ENCODE measurements around the gene FBXW7. TPM values are rescaled to one million over a fixed set of nuclear protein-coding genes. Genes with fewer than 3 reads are reported as not detected.

Gene FBXW7
- total and polyA plus RNA-seq, 2 of the 8 experiments (the other 6 are each of a cell fraction or from before 2014, with no cell fraction given) = 6.0 to 26.7 TPM

DNA sequence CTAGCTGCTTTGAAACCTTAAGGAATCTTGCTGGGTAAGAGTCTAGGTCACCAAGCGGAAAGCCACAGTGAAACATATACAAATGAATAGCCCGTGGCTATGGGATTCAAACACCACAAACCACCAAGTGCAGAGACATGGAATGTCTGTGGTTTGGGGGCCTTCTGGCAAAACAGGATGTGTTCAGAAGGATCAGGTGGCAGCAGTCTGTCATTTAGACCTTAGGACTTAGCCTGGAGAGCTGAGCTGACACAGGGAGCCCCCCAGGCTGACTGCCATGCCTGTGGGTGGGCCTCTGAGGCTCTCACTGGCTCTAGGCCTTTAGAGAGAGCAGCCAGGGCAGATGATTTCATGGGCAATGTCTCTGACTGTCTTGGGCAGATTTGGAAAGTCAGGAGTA, 225.6 kb downstream of the FBXW7 start (continued):
- TF ChIP-seq, protein P1, sequence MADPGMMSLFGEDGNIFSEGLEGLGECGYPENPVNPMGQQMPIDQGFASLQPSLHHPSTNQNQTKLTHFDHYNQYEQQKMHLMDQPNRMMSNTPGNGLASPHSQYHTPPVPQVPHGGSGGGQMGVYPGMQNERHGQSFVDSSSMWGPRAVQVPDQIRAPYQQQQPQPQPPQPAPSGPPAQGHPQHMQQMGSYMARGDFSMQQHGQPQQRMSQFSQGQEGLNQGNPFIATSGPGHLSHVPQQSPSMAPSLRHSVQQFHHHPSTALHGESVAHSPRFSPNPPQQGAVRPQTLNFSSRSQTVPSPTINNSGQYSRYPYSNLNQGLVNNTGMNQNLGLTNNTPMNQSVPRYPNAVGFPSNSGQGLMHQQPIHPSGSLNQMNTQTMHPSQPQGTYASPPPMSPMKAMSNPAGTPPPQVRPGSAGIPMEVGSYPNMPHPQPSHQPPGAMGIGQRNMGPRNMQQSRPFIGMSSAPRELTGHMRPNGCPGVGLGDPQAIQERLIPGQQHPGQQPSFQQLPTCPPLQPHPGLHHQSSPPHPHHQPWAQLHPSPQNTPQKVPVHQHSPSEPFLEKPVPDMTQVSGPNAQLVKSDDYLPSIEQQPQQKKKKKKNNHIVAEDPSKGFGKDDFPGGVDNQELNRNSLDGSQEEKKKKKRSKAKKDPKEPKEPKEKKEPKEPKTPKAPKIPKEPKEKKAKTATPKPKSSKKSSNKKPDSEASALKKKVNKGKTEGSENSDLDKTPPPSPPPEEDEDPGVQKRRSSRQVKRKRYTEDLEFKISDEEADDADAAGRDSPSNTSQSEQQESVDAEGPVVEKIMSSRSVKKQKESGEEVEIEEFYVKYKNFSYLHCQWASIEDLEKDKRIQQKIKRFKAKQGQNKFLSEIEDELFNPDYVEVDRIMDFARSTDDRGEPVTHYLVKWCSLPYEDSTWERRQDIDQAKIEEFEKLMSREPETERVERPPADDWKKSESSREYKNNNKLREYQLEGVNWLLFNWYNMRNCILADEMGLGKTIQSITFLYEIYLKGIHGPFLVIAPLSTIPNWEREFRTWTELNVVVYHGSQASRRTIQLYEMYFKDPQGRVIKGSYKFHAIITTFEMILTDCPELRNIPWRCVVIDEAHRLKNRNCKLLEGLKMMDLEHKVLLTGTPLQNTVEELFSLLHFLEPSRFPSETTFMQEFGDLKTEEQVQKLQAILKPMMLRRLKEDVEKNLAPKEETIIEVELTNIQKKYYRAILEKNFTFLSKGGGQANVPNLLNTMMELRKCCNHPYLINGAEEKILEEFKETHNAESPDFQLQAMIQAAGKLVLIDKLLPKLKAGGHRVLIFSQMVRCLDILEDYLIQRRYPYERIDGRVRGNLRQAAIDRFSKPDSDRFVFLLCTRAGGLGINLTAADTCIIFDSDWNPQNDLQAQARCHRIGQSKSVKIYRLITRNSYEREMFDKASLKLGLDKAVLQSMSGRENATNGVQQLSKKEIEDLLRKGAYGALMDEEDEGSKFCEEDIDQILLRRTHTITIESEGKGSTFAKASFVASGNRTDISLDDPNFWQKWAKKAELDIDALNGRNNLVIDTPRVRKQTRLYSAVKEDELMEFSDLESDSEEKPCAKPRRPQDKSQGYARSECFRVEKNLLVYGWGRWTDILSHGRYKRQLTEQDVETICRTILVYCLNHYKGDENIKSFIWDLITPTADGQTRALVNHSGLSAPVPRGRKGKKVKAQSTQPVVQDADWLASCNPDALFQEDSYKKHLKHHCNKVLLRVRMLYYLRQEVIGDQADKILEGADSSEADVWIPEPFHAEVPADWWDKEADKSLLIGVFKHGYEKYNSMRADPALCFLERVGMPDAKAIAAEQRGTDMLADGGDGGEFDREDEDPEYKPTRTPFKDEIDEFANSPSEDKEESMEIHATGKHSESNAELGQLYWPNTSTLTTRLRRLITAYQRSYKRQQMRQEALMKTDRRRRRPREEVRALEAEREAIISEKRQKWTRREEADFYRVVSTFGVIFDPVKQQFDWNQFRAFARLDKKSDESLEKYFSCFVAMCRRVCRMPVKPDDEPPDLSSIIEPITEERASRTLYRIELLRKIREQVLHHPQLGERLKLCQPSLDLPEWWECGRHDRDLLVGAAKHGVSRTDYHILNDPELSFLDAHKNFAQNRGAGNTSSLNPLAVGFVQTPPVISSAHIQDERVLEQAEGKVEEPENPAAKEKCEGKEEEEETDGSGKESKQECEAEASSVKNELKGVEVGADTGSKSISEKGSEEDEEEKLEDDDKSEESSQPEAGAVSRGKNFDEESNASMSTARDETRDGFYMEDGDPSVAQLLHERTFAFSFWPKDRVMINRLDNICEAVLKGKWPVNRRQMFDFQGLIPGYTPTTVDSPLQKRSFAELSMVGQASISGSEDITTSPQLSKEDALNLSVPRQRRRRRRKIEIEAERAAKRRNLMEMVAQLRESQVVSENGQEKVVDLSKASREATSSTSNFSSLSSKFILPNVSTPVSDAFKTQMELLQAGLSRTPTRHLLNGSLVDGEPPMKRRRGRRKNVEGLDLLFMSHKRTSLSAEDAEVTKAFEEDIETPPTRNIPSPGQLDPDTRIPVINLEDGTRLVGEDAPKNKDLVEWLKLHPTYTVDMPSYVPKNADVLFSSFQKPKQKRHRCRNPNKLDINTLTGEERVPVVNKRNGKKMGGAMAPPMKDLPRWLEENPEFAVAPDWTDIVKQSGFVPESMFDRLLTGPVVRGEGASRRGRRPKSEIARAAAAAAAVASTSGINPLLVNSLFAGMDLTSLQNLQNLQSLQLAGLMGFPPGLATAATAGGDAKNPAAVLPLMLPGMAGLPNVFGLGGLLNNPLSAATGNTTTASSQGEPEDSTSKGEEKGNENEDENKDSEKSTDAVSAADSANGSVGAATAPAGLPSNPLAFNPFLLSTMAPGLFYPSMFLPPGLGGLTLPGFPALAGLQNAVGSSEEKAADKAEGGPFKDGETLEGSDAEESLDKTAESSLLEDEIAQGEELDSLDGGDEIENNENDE (IDR thresholded peaks at IDR 0.05; ENCODE audit: insufficient replicate concordance, low read length) = no peak
- no peak for TF ChIP-seq FOSL1 (IDR thresholded peaks at IDR 0.05; ENCODE audit: insufficient read depth, low read depth, low read length)
- TF ChIP-seq CHD1 (IDR thresholded peaks at IDR 0.05; ENCODE audit: low read depth, low read length) = no peak
- TF ChIP-seq SUZ12 (IDR thresholded peaks at IDR 0.05; ENCODE audit: low read length) = no peak
- TF ChIP-seq TEAD4 (IDR thresholded peaks at IDR 0.05; ENCODE audit: low read depth, low read length) = no peak
- TF ChIP-seq YY1 (IDR thresholded peaks at IDR 0.05; ENCODE audit: low read depth, low read length) = no peak
- TF ChIP-seq POLR2A (IDR thresholded peaks at IDR 0.05; ENCODE audit: control extremely low read depth in 1 of 2, low read depth in 2 of 2, low read length in 2 of 2) = no peak
